ENCODE data around the gene FAM98A. TPM values are rescaled to one million over a fixed set of nuclear protein-coding genes. Genes with fewer than 3 reads are reported as not detected.

FAM98A gene
- 47.7 and 62.8 TPM in 2 replicates for total RNA-seq (2022)
- Bru-seq, nascent RNA: percentile 83 among the genes with signal in this experiment
- percentile 81 among the genes with signal in this experiment for BruChase-seq, experiment 1, labeled RNA remaining after a 6-hour chase
- BruChase-seq, experiment 2, labeled RNA remaining after a 2-hour chase: percentile 82 among the genes with signal in this experiment
- long read RNA-seq, transcript FAM98A-201 (8 exons, 2,816 nt): major isoform, 27 of 35 reads
- long read RNA-seq, partial matches to known transcripts: 3 of 35 reads
- long read RNA-seq, other reads (novel, unspliced or antisense): 4 of 35 reads

- intact Hi-C loops (cut with micrococcal nuclease; ENCODE audit: unreplicated experiment): loop anchor here (5.0 kb wide), 1 partner anchor 122 kb away; the partner anchor contains the start of gene RASGRP3
- DNase-seq: peak; percentile 96
- CTCF ChIA-PET: interaction anchor here (1.5 kb wide), 1 partner anchor 123 kb away, joined by 4 read pairs; no protein-coding TSS in a partner anchor
- TSS peak; percentile 41 for BruUV-seq (replicated peaks)
- H3K4me3 Mint-ChIP-seq (ENCODE audit: low read depth, unreplicated experiment): peak within 1 kb of the TSS; percentile 94
- H3K27ac Mint-ChIP-seq (ENCODE audit: unreplicated experiment): peak within 1 kb of the TSS; percentile 75
- TF ChIP-seq CTCF (IDR thresholded peaks at IDR 0.05; ENCODE audit: unreplicated experiment): no peak
- no peaks in the 10 kb centered on the region for H3K9me3 Mint-ChIP-seq (ENCODE audit: low read depth, unreplicated experiment)
- peaks cover 9% of the 10 kb centered on the region for H3K4me1 Mint-ChIP-seq (ENCODE audit: low read depth, unreplicated experiment)
- peaks cover 19% of the 10 kb centered on the region for H3K36me3 Mint-ChIP-seq (ENCODE audit: insufficient read depth, unreplicated experiment)
- no peaks in the 10 kb centered on the region for H3K27me3 Mint-ChIP-seq (ENCODE audit: unreplicated experiment)
Measured at GRCh38 chr2:33599175-33599942, at the start of gene FAM98A. TSS of gene FAM98A (minus strand) at chr2:33599299. CDS start at chr2:33599221, 78 bp downstream.

- TF ChIP-seq CTCF (IDR thresholded peaks at IDR 0.05; ENCODE audit: unreplicated experiment): no peak
- Mint-ChIP-seq H3K9me3 (ENCODE audit: low read depth, unreplicated experiment) (peaks cover 5% of the 10 kb centered on the region), H3K27me3 (ENCODE audit: unreplicated experiment) (no peaks in the 10 kb centered on the region), H3K36me3 (ENCODE audit: insufficient read depth, unreplicated experiment) (no peaks in the 10 kb centered on the region), H3K4me3 (ENCODE audit: low read depth, unreplicated experiment) (no peak overlapping the region), H3K27ac (ENCODE audit: unreplicated experiment) (no peak overlapping the region), H3K4me1 (ENCODE audit: low read depth, unreplicated experiment) (no peaks in the 10 kb centered on the region)
- no TSS peak for BruUV-seq (replicated peaks)
- DNase-seq: no peak
- intact Hi-C loops (cut with micrococcal nuclease; ENCODE audit: unreplicated experiment): no loop called here
- CTCF ChIA-PET: no interaction called here
Measured at GRCh38 chr2:33645861-33646260, 46.8 kb upstream of the FAM98A start.

- CTCF ChIA-PET: no interaction called here
- no peak for TF ChIP-seq CTCF (IDR thresholded peaks at IDR 0.05; ENCODE audit: unreplicated experiment)
- Mint-ChIP-seq H3K4me3 (ENCODE audit: low read depth, unreplicated experiment) (no peak overlapping the region), H3K4me1 (ENCODE audit: low read depth, unreplicated experiment) (no peaks in the 10 kb centered on the region), H3K27me3 (ENCODE audit: unreplicated experiment) (no peaks in the 10 kb centered on the region), H3K36me3 (ENCODE audit: insufficient read depth, unreplicated experiment) (no peaks in the 10 kb centered on the region), H3K9me3 (ENCODE audit: low read depth, unreplicated experiment) (peaks cover 2% of the 10 kb centered on the region), H3K27ac (ENCODE audit: unreplicated experiment) (no peak overlapping the region)
- no peak for DNase-seq
- BruUV-seq (replicated peaks): no TSS peak
- intact Hi-C loops (cut with micrococcal nuclease; ENCODE audit: unreplicated experiment): no loop called here
Measured at GRCh38 chr2:33644215-33644614, 45.1 kb upstream of the FAM98A start.

- CTCF ChIA-PET: no interaction called here
- Mint-ChIP-seq H3K9me3 (ENCODE audit: low read depth, unreplicated experiment) (no peaks in the 10 kb centered on the region), H3K27me3 (ENCODE audit: unreplicated experiment) (no peaks in the 10 kb centered on the region), H3K36me3 (ENCODE audit: insufficient read depth, unreplicated experiment) (no peaks in the 10 kb centered on the region), H3K4me1 (ENCODE audit: low read depth, unreplicated experiment) (no peaks in the 10 kb centered on the region), H3K4me3 (ENCODE audit: low read depth, unreplicated experiment) (no peak overlapping the region), H3K27ac (ENCODE audit: unreplicated experiment) (no peak overlapping the region)
- intact Hi-C loops (cut with micrococcal nuclease; ENCODE audit: unreplicated experiment): no loop called here
- BruUV-seq (replicated peaks): no TSS peak
- no peak for TF ChIP-seq CTCF (IDR thresholded peaks at IDR 0.05; ENCODE audit: unreplicated experiment)
- DNase-seq: no peak
Measured at GRCh38 chr2:33636001-33636400, 36.9 kb upstream of the FAM98A start.
